C4-2B (cell line): Measurements from ENCODE around the gene TIMELESS.

Source experiments
- ZFX ChIP-seq: fragments of 450-650 bp; IDR thresholded peaks from 2 replicates; pipeline ENCODE4 v1.6.1; 2017
- TF ChIP-seq, protein P1 (sequence below): fragments of 450-650 bp; conservative IDR thresholded peaks from 2 replicates; pipeline ENCODE4 v1.5.1; 2017; ENCODE audit warnings: mild to moderate bottlenecking

DNA sequence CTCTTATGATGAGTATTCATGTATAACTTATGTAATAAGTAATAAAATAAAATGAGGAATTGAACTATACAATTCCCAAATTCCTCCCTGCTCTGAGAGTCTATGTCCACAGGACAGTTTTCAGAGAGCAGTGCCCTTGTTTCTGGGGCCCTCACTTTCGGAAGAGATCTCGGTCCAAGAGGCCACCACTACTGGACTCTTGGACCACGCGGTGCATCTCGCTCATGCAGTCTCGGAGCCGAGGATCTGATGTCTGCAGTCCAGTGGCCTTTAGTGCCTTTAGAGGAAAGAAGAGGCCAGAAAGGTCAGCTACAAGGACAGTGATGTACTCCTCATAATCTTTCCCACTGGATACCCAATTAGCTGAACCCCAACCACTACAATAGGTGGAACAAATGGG is 30.4 kb upstream of the TIMELESS start:
- TF ChIP-seq, protein P1, sequence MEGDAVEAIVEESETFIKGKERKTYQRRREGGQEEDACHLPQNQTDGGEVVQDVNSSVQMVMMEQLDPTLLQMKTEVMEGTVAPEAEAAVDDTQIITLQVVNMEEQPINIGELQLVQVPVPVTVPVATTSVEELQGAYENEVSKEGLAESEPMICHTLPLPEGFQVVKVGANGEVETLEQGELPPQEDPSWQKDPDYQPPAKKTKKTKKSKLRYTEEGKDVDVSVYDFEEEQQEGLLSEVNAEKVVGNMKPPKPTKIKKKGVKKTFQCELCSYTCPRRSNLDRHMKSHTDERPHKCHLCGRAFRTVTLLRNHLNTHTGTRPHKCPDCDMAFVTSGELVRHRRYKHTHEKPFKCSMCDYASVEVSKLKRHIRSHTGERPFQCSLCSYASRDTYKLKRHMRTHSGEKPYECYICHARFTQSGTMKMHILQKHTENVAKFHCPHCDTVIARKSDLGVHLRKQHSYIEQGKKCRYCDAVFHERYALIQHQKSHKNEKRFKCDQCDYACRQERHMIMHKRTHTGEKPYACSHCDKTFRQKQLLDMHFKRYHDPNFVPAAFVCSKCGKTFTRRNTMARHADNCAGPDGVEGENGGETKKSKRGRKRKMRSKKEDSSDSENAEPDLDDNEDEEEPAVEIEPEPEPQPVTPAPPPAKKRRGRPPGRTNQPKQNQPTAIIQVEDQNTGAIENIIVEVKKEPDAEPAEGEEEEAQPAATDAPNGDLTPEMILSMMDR = no peak
- no peak for TF ChIP-seq ZFX
